Choroid plexus epithelial cell (primary cell): ENCODE data around the gene PDE6D.

Source experiments
- DNase-seq: peaks from one replicate; pipeline ENCODE4 v3.0.0-alpha.2; 2010; ENCODE audit warnings: low read depth
- H3K4me3 ChIP-seq: 2 replicates; pipeline ENCODE4 v1.5.1; 2011; ENCODE audit warnings: low read depth, mild to moderate bottlenecking, control low read depth, low read length, moderate library complexity
- CTCF ChIP-seq: conservative IDR thresholded peaks from 2 replicates; pipeline ENCODE4 v1.5.1; 2011; ENCODE audit warnings: low read depth, mild to moderate bottlenecking, control low read depth, inconsistent platforms, low read length, moderate library complexity

PDE6D gene

DNA sequence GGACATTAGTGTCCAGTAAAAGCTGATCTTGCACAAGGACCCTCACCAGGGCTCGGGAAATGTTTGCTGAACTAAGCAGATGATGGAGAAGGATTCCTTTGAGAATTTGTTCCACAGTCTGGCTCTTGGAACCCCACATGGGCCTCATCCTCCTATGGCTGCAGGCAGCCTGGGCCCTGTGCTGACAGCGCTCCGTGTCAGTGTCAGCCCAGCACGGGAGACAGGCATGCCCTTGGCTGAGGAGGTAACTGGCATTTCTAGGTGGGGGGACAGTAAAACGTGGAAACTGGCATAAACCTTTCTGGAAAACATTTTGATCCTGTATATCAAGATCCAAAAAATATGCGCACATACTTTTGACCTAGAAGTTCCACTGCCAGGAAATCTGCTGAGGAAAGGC is 62.3 kb downstream of the PDE6D start:
- no peak overlapping the region for H3K4me3 ChIP-seq
- TF ChIP-seq CTCF: no peak
- no peak for DNase-seq

DNA sequence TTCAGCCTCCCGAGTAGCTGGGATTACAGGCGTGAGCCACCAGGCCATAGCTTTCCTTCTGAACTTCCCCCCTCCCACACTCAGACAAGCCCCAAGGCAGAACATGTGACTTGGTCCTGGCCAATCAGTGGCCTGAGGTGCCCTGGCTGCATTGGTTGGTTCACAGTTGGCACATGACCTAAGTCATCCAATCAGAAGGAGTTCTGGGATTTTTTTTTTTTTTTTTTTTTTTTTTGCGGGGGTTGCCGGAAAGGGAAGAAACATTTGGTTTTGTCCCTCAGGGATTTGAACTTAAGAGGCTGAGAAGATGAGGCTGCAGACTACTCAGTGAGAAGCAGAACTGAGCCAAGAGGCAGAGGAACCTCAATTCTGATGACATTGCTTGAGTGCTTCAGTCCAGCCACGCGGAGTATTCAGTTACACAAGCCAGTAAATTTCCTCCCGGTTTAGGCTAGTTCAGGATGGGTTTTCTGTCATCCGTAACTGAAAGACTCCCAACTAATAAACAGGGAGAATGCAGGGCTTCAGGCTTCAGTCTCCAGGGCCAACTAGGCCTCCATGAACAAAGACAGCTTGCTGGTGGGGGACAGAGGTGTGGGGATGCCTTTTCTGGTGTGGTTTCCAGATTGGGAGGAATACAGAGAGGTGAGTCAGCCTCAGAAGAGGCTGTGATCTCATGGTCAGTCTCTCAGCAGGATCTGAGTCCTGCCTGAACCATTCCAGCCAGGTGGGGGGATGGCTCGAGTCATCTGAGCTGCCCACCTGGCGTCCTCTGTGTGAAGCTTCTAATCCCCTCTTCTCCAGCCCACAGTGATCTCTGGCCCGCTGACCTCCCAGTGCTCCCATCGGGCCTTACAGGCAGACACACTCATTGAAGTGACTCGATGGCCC is 63.6 kb downstream of the PDE6D start:
- DNase-seq: peak; percentile 77
- TF ChIP-seq CTCF: no peak
- H3K4me3 ChIP-seq: no peak overlapping the region

DNA sequence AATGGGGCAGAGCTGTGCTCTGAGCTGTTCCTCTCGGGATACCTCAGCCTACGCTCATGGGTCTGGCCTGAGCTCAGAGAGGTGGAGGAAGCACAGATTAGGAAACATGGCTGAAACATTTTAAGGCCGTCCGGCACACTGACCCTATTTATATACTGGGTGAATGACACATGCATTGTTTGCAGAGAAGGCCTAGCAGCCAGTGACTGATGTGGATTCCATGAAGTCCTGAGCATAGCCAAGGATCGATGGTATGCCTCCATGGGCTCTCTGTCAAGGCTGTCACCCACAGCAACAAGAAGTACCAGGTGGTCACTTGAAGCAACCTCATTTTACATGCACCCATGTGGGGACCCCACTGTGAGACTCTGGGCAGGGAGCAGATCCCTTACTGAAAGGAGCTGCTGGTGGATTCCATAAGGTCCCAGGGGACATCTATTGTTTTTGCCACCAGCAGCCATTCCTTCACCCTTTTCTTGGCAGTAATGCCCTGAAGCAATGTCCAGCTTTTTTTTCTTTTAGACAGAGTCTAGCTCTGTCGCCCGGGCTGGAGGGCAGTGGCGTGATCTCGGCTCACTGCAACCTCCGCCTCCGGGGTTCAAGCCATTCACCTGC is 64.3 kb downstream of the PDE6D start:
- peak; percentile 29 for DNase-seq
- no peak for TF ChIP-seq CTCF
- H3K4me3 ChIP-seq: no peak overlapping the region

DNA sequence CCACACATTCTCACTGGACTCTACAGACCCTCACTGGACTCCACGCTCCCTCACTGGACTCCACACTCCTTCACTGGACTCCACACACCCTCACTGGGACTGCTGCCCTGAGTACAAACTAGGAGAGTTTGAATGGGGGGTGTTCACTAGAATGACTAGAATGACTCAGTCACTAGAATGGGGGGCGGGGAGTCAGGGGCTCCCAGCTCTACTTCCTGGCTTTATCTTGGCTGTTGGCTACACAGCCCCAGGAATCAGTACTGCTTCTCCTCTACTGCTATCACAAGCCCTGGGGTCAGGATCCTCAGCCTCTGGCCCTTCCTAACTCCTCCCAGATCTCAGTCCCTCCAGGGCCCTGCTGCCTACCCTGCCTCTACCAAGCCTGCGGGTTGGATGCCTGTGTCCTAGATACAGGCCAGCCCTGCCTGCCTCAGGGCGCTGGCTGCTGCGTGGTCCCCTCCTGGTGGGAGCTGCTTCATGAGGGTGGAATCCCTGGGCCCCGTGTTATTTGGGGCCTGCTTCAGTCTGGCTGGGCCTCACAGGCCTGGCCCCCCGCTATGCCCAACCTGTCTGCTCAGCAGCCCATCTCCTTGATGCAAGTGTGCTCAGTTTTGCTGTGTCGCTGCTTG is 65.0 kb downstream of the PDE6D start:
- no peak for TF ChIP-seq CTCF
- DNase-seq: peak; percentile 37
- no peak overlapping the region for H3K4me3 ChIP-seq

GRCh38 chr2:231715499-231715837 is 65.6 kb downstream of the PDE6D start:
- DNase-seq: no peak
- no peak overlapping the region for H3K4me3 ChIP-seq
- no peak for TF ChIP-seq CTCF

GRCh38 chr2:231714639-231715498 is 66.2 kb downstream of the PDE6D start:
- peak; percentile 44 for DNase-seq
- H3K4me3 ChIP-seq: no peak overlapping the region
- peak; percentile 82 for TF ChIP-seq CTCF
